ENCODE measurements around the gene AFF3. TPM values are rescaled to one million over a fixed set of nuclear protein-coding genes. Genes with fewer than 3 reads are reported as not detected.
"Not testable (repeated sequence)": the region's sequence is repeated elsewhere in the genome, so short reads cannot be mapped to it uniquely, and the experiment has no call there.

The AFF3 gene
- total and polyA plus RNA-seq, 2 experiments from 2014 or later: 7.3 to 7.8 TPM

DNA sequence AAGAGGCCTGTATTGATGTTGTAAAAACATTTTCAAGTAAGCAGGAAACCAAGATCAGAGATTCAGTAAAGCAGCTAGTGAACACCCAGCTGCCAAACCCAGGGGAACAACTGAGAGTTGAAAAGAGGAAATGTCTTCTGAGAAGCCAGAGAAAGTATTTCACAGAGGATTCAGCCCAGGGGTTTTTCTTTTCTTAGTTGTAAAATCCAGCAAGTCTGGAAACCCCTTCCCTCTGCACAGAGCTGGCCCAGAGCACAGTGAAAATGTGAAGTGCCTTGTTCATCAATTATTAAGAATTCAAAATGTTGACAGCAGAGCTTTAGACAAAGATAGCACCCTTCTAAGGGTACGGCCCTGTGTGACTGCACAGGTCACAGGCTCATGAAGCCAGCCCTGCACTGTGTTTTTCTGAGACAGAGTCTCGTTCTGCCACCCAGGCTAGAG lies 28.4 kb downstream of the AFF3 start:
- Histone ChIP-seq H3K36me3 (replicated peaks; ENCODE audit: insufficient read depth, low read depth) (no peaks in the 10 kb centered on the region), H2AFZ (no peak overlapping the region), H3K9me3 (ENCODE audit: low read depth) (no peaks in the 10 kb centered on the region), H3K4me1 (ENCODE audit: insufficient read depth) (no peaks in the 10 kb centered on the region), H3K4me2 (no peak overlapping the region), H3K9me2 (replicated peaks; ENCODE audit: insufficient read depth) (no peaks in the 10 kb centered on the region), H3K27ac (no peak overlapping the region), H4K20me1 (ENCODE audit: insufficient read depth, poor library complexity, severe bottlenecking) (no peaks in the 10 kb centered on the region), H3K79me2 (no peaks in the 10 kb centered on the region), H3K4me3 (no peak overlapping the region), H3K27me3 (no peaks in the 10 kb centered on the region)
- no peak for DNase-seq (ENCODE audit: low spot score)
- TF ChIP-seq EZH2phosphoT487 (IDR thresholded peaks at IDR 0.05; ENCODE audit: low read depth, severe bottlenecking, unreplicated experiment): no peak
- no peak for TF ChIP-seq EZH2 (IDR thresholded peaks at IDR 0.05; ENCODE audit: borderline replicate concordance)
- TF ChIP-seq CTCF (IDR thresholded peaks at IDR 0.05; ENCODE audit: poor library complexity): no peak
- 81% methylated on average over 2 of the region's 2 CpGs for WGBS (ENCODE audit: low lambda C conversion rate, missing lambda C conversion rate)

- peaks cover 13% of the 10 kb centered on the region for H3K4me1 ChIP-seq (ENCODE audit: insufficient read depth)
- no peaks in the 10 kb centered on the region for H3K36me3 ChIP-seq (replicated peaks; ENCODE audit: insufficient read depth, low read depth)
- no peak for DNase-seq (ENCODE audit: low spot score)
- no peak for TF ChIP-seq EZH2 (IDR thresholded peaks at IDR 0.05; ENCODE audit: borderline replicate concordance)
- H3K79me2 ChIP-seq: no peaks in the 10 kb centered on the region
- H3K9me2 ChIP-seq (replicated peaks; ENCODE audit: insufficient read depth): no peaks in the 10 kb centered on the region
- WGBS (ENCODE audit: low lambda C conversion rate, missing lambda C conversion rate): 47% methylated on average over 2 of the region's 2 CpGs
- H3K27me3 ChIP-seq: peaks cover 23% of the 10 kb centered on the region
- H3K27ac ChIP-seq: no peak overlapping the region
- H2AFZ ChIP-seq: no peak overlapping the region
- H3K9me3 ChIP-seq (ENCODE audit: low read depth): no peaks in the 10 kb centered on the region
- H3K4me3 ChIP-seq: no peak overlapping the region
- no peaks in the 10 kb centered on the region for H4K20me1 ChIP-seq (ENCODE audit: insufficient read depth, poor library complexity, severe bottlenecking)
- no peak overlapping the region for H3K4me2 ChIP-seq
Measured at GRCh38 chr2:100110614-100111000, 31.8 kb downstream of the AFF3 start.

GRCh38 chr2:100109986-100110613 lies 32.3 kb downstream of the AFF3 start:
- Histone ChIP-seq H3K4me1 (ENCODE audit: insufficient read depth) (peaks cover 17% of the 10 kb centered on the region), H3K27ac (no peak overlapping the region), H3K36me3 (replicated peaks; ENCODE audit: insufficient read depth, low read depth) (no peaks in the 10 kb centered on the region), H3K9me2 (replicated peaks; ENCODE audit: insufficient read depth) (no peaks in the 10 kb centered on the region), H4K20me1 (ENCODE audit: insufficient read depth, poor library complexity, severe bottlenecking) (no peaks in the 10 kb centered on the region), H3K9me3 (ENCODE audit: low read depth) (no peaks in the 10 kb centered on the region), H2AFZ (no peak overlapping the region), H3K4me3 (no peak overlapping the region), H3K79me2 (no peaks in the 10 kb centered on the region), H3K27me3 (peaks cover 28% of the 10 kb centered on the region), H3K4me2 (no peak overlapping the region)
- TF ChIP-seq EZH2 (IDR thresholded peaks at IDR 0.05; ENCODE audit: borderline replicate concordance) (no peak), EZH2phosphoT487 (IDR thresholded peaks at IDR 0.05; ENCODE audit: low read depth, severe bottlenecking, unreplicated experiment) (no peak), CTCF (IDR thresholded peaks at IDR 0.05; ENCODE audit: poor library complexity) (no peak)
- 48% methylated on average over 6 of the region's 6 CpGs for WGBS (ENCODE audit: low lambda C conversion rate, missing lambda C conversion rate)
- DNase-seq (ENCODE audit: low spot score): no peak

DNA sequence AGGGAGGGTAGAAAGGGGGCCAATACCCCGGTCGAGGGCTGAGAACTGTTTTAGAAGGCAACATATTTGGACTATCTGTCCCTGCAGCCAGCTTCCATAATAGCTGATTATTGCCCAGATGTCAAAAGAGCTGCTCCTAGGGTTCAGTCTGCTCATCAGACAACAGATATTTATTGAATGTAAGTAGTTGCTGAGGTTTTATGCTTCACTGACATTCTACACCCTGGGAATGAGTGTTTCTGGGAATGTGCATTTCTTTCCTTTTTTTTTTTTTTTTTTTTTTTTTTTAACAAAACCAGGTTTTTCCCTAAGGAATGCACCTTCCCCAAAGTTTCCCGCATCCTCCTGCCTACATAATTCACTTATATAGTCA lies 33.8 kb downstream of the AFF3 start:
- H3K36me3 ChIP-seq (replicated peaks; ENCODE audit: insufficient read depth, low read depth); H4K20me1 ChIP-seq (ENCODE audit: insufficient read depth, poor library complexity, severe bottlenecking); H3K9me3 ChIP-seq (ENCODE audit: low read depth); H3K4me3 ChIP-seq; H3K9me2 ChIP-seq (replicated peaks; ENCODE audit: insufficient read depth); H3K27ac ChIP-seq; DNase-seq (ENCODE audit: low spot score); H2AFZ ChIP-seq; H3K4me2 ChIP-seq; H3K79me2 ChIP-seq: not testable (repeated sequence)
- peaks cover 17% of the 10 kb centered on the region for H3K4me1 ChIP-seq (ENCODE audit: insufficient read depth)
- 55% methylated on average over 2 of the region's 3 CpGs for WGBS (ENCODE audit: low lambda C conversion rate, missing lambda C conversion rate)
- peaks cover 29% of the 10 kb centered on the region for H3K27me3 ChIP-seq

Measured in hepatocyte (in vitro differentiated cells).